ENCODE measurements around the gene ZBTB44.

Gene ZBTB44

GRCh38 chr11:130213979-130214281 is 100.8 kb downstream of the ZBTB44 start:
- TF ChIP-seq, protein P1, sequence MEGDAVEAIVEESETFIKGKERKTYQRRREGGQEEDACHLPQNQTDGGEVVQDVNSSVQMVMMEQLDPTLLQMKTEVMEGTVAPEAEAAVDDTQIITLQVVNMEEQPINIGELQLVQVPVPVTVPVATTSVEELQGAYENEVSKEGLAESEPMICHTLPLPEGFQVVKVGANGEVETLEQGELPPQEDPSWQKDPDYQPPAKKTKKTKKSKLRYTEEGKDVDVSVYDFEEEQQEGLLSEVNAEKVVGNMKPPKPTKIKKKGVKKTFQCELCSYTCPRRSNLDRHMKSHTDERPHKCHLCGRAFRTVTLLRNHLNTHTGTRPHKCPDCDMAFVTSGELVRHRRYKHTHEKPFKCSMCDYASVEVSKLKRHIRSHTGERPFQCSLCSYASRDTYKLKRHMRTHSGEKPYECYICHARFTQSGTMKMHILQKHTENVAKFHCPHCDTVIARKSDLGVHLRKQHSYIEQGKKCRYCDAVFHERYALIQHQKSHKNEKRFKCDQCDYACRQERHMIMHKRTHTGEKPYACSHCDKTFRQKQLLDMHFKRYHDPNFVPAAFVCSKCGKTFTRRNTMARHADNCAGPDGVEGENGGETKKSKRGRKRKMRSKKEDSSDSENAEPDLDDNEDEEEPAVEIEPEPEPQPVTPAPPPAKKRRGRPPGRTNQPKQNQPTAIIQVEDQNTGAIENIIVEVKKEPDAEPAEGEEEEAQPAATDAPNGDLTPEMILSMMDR (IDR thresholded peaks at IDR 0.05; ENCODE audit: low read depth, low read length) = no peak
- Histone ChIP-seq H3K27ac (no peak overlapping the region), H3K4me3 (ENCODE audit: low read depth, low read length) (no peak overlapping the region), H3K27me3 (ENCODE audit: insufficient read depth, low read depth, severe bottlenecking) (no peaks in the 10 kb centered on the region), H3K36me3 (no peaks in the 10 kb centered on the region), H3K9me3 (ENCODE audit: severe bottlenecking) (no peaks in the 10 kb centered on the region)
- no peak for DNase-seq

DNA sequence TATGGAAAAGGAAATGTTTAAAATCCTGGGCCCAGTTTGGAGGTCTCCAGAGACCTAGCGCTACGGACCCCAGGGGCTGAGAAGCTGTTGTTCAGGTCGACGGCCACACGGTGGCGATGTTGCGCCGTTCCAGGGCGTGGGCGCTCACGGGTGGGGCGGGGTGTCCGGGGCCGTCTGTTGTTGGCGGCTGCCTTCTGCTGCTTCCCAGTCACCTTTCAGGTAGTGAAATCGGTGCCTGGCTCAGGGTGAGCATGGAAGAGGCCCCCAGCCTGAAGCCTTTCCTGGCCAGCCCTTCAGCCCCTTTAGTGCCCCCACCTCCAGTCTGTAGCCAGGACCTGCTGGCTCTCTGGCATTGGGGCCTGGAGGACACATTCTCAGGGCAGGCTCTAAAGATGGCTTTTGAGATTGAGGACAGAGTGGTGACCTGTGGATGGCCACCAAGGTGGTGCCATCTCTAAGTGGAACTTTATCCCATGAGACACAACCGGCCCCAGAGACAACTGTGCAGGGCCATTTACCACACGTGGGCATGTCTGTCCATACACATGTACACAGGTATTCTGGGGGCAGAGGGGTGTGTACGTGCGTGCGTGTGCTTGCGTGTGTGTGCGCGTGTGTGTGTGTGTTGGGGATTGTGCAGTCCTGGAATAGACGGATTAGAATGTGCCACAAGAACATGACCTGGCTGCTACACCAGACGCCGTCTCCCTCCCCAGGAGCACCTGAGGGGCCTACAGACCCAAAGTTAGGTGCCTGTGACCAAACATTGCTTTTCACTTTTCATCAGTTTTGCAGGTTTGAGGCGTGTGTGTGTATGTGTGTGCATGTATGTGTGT is 101.4 kb downstream of the ZBTB44 start:
- TF ChIP-seq, protein P1 (IDR thresholded peaks at IDR 0.05; ENCODE audit: low read depth, low read length) = peak; percentile 90
- Histone ChIP-seq H3K4me3 (ENCODE audit: low read depth, low read length) (no peak overlapping the region), H3K27me3 (ENCODE audit: insufficient read depth, low read depth, severe bottlenecking) (no peaks in the 10 kb centered on the region), H3K9me3 (ENCODE audit: severe bottlenecking) (no peaks in the 10 kb centered on the region), H3K27ac (no peak overlapping the region), H3K36me3 (no peaks in the 10 kb centered on the region)
- DNase-seq = peak; percentile 66

GRCh38 chr11:130212431-130212961 is 102.2 kb downstream of the ZBTB44 start:
- DNase-seq = peak; percentile 20
- Histone ChIP-seq H3K36me3 (no peaks in the 10 kb centered on the region), H3K9me3 (ENCODE audit: severe bottlenecking) (no peaks in the 10 kb centered on the region), H3K27me3 (ENCODE audit: insufficient read depth, low read depth, severe bottlenecking) (no peaks in the 10 kb centered on the region), H3K4me3 (ENCODE audit: low read depth, low read length) (0 out of 2 replicates have a peak overlapping the region, but pooled peaks have one; percentile 5), H3K27ac (no peak overlapping the region)
- TF ChIP-seq, protein P1 (IDR thresholded peaks at IDR 0.05; ENCODE audit: low read depth, low read length) = no peak

DNA sequence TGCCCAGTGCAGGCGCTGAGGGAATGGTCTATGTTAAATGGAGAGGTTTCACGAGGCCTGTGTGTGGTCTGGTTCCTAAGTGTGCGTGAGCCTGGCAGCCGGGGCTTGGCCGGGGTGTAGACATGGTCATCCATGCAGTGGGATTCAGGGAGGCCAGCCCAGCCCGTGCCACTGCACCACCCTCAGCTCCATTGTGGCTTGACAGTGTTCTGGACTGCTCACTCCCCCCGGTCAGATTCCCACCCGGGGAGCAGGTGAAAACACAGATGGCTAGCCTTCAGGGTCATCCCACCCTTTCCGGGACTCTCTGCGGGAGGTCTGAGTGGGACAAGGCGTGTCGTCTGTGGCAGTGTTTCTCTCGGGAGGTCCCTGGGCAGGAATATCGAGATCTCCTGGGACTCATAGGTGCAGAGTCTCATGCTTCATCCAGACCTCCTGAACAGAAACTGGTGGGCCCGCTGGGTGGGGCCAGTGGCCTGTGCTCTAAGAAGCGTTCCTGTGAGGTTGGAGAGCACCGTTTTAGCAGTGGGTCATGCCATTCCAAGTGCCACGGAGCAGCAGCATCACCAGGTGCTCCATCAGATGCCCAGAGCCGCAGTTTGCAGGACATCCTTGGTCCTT is 102.8 kb downstream of the ZBTB44 start:
- no peak overlapping the region for H3K4me3 ChIP-seq (ENCODE audit: low read depth, low read length)
- no peak overlapping the region for H3K27ac ChIP-seq
- H3K9me3 ChIP-seq (ENCODE audit: severe bottlenecking) = no peaks in the 10 kb centered on the region
- DNase-seq = no peak
- TF ChIP-seq, protein P1 (IDR thresholded peaks at IDR 0.05; ENCODE audit: low read depth, low read length) = no peak
- no peaks in the 10 kb centered on the region for H3K27me3 ChIP-seq (ENCODE audit: insufficient read depth, low read depth, severe bottlenecking)
- no peaks in the 10 kb centered on the region for H3K36me3 ChIP-seq

DNA sequence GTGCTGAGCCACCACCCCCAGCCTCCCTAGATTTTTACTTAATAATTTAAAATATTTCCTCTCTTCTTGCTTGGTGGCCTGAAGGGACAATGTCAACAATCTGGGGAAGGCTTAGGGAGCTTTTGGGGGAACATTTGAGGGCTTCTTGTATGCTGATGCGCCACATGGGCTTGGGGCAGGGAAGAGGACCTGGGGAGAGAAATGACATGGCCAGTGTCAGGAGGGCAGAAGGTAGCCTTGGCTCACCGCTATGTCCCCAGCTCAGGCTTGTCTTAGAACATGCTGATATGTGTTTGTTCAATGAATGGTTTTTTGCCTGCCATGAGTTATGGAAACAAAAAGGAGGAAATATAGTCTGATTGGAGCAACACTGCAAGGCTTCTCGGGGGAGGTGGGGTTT is 103.6 kb downstream of the ZBTB44 start:
- no peaks in the 10 kb centered on the region for H3K36me3 ChIP-seq
- no peaks in the 10 kb centered on the region for H3K9me3 ChIP-seq (ENCODE audit: severe bottlenecking)
- H3K4me3 ChIP-seq (ENCODE audit: low read depth, low read length) = no peak overlapping the region
- no peak for DNase-seq
- TF ChIP-seq, protein P1 (IDR thresholded peaks at IDR 0.05; ENCODE audit: low read depth, low read length) = no peak
- no peaks in the 10 kb centered on the region for H3K27me3 ChIP-seq (ENCODE audit: insufficient read depth, low read depth, severe bottlenecking)
- H3K27ac ChIP-seq = no peak overlapping the region
